HepG2 (cell line): ENCODE measurements around the gene POLR3K. TPM values are rescaled to one million over a fixed set of nuclear protein-coding genes. Genes with fewer than 3 reads are reported as not detected.
"Not testable (repeated sequence)": the region's sequence is repeated elsewhere in the genome, so short reads cannot be mapped to it uniquely, and the experiment has no call there.

Source experiments
- ATAC-seq: fragments of 200-7000 bp; cut with Tn5 transposase; 3 replicates; pipeline ENCODE4 v1.9.1; 2020; ENCODE audit warnings: mild to moderate bottlenecking, moderate library complexity
- BruUV-seq: library from RNA; stranded (reverse); fragments of 400-500 nt; replicated peaks from 2 replicates; lab custom pipeline; 2021; lab: Mats Ljungman, UMichigan
- CTCF ChIA-PET: fragments of 300-600 bp; formaldehyde crosslinking; extraction: SDS; loops from one replicate; lab custom pipeline; 2021; ENCODE audit warnings: low total read pairs, inconsistent platforms, low intra/inter-chr PET ratio; lab: Yijun Ruan, JAX
- POLR2A ChIA-PET: fragments of 350-600 bp; sonication (Branson Sonifier 250); formaldehyde crosslinking; loops from one replicate; lab custom pipeline; 2020; ENCODE audit warnings: antibody characterized with exemption, inconsistent platforms; lab: Yijun Ruan, JAX
- DNase-seq: peaks from one replicate; pipeline ENCODE4 v3.0.0-alpha.2; 2015; ENCODE audit warnings: low spot score
- FAIRE-seq: peaks from 3 replicates; lab custom pipeline; 2011; peaks lifted over from hg19 to GRCh38; lab: Jason Lieb, UNC
- H2AFZ ChIP-seq: one replicate; pipeline ENCODE4 v1.6.1; 2011; ENCODE audit warnings: low read length, inconsistent platforms
- H3K27ac ChIP-seq: fragments of 300-600 bp; 3 replicates; pipeline ENCODE4 v1.8.0; 2011; ENCODE audit warnings: mixed run types, mild to moderate bottlenecking, mixed read lengths, low read length, inconsistent platforms; ENCODE audit not compliant: insufficient read depth; ENCODE audit errors: extremely low read length
- H3K27me3 ChIP-seq, 2 experiments: fragments of 200-600 bp in 1 of 2; 2 replicates in 1 of 2; 3 replicates in 1 of 2; pipeline versions ENCODE4 v1.6.0 to v1.8.0; 2011; ENCODE audit warnings: low read length in 2 of 2, mild to moderate bottlenecking in 2 of 2, moderate library complexity in 2 of 2, inconsistent platforms in 1 of 2; ENCODE audit not compliant: insufficient read depth in 2 of 2, control insufficient read depth in 1 of 2
- H3K36me3 ChIP-seq, 2 experiments: fragments of 200-600 bp in 1 of 2; replicated peaks in 1 of 2; 2 replicates in 1 of 2; 3 replicates in 1 of 2; pipeline versions ENCODE4 v1.5.1 to v1.8.0; 2011; ENCODE audit warnings: low read length in 2 of 2, inconsistent platforms in 1 of 2; ENCODE audit not compliant: insufficient read depth in 2 of 2, control insufficient read depth in 1 of 2
- H3K4me1 ChIP-seq: 2 replicates; pipeline ENCODE4 v1.5.1; 2012; ENCODE audit warnings: low read length, inconsistent platforms; ENCODE audit not compliant: insufficient read depth
- H3K4me2 ChIP-seq: 2 replicates; pipeline ENCODE4 v1.6.0; 2011; ENCODE audit warnings: low read depth, low read length, inconsistent platforms
- H3K4me3 ChIP-seq, 3 experiments: fragments of 200-600 bp in 1 of 3; sonication (generic), shearing (Covaris generic) in 1 of 3; replicated peaks in 1 of 3; 2 replicates each; pipeline ENCODE4 v1.5.1; 2011 to 2016; ENCODE audit warnings: low read length in 3 of 3, inconsistent platforms in 2 of 3, low read depth in 2 of 3, mild to moderate bottlenecking in 2 of 3, control low read depth in 1 of 3, mixed read lengths in 1 of 3; ENCODE audit not compliant: insufficient read depth in 1 of 3
- H3K79me2 ChIP-seq: one replicate; pipeline ENCODE4 v1.6.1; 2011; ENCODE audit warnings: low read length, inconsistent platforms; ENCODE audit not compliant: insufficient read depth
- H3K9ac ChIP-seq: 2 replicates; pipeline ENCODE4 v1.6.0; 2011; ENCODE audit warnings: mild to moderate bottlenecking, low read depth, low read length, inconsistent platforms; ENCODE audit not compliant: insufficient read depth
- H3K9me3 ChIP-seq: 2 replicates; pipeline ENCODE4 v1.5.1; 2012; ENCODE audit warnings: mild to moderate bottlenecking, low read length
- H4K20me1 ChIP-seq: 2 replicates; pipeline ENCODE4 v1.6.0; 2011; ENCODE audit warnings: inconsistent platforms, mild to moderate bottlenecking, low read length, moderate library complexity; ENCODE audit not compliant: insufficient read depth
- FOSL2 ChIP-seq: sonication (generic); formaldehyde crosslinking; IDR thresholded peaks from 2 replicates; pipeline ENCODE4 v1.4.0; 2020; ENCODE audit warnings: missing genetic modification reagents
- ZNF3 ChIP-seq: IDR thresholded peaks from 2 replicates; pipeline ENCODE4 v1.7.0; 2017; ENCODE audit warnings: inconsistent platforms
- ZNF333 ChIP-seq: sonication (generic); formaldehyde crosslinking; IDR thresholded peaks from 2 replicates; pipeline ENCODE4 v1.4.0; 2020; ENCODE audit warnings: mild to moderate bottlenecking, missing genetic modification reagents, borderline replicate concordance
- ZNF510 ChIP-seq: sonication (generic); formaldehyde crosslinking; IDR thresholded peaks from 2 replicates; pipeline ENCODE4 v1.4.0; 2020; ENCODE audit warnings: low read depth, mild to moderate bottlenecking, missing genetic modification reagents
- ZNF615 ChIP-seq: sonication (generic); formaldehyde crosslinking; IDR thresholded peaks from 2 replicates; pipeline ENCODE4 v1.5.0; 2020; ENCODE audit warnings: mild to moderate bottlenecking, missing genetic modification reagents, borderline replicate concordance
- WGBS: methylation state at CpG from one replicate; pipeline ENCODE4 v1.1.6; 2017; ENCODE audit warnings: low lambda C conversion rate; 5-methylcytosine and 5-hydroxymethylcytosine counted together
- in situ Hi-C: cut with HindIII; loops from 2 replicates; pipeline ENCODE4 v1.10.0; 2017; ENCODE audit warnings: low pct_unique_long_range_greater_than_20kb; ENCODE audit not compliant: extremely low pct_ligation_motif_present
- intact Hi-C: fragments of 100-400 bp; cut with micrococcal nuclease; formaldehyde crosslinking; loops from one replicate; pipeline ENCODE4 v1.10.0; 2022; ENCODE audit not compliant: unreplicated experiment
- polyA plus RNA-seq, 8 experiments: library from polyadenylated mRNA; depleted of rRNA in 3 of 8; stranded (reverse) in 7 of 8; unstranded in 1 of 8; fragments of >200 nt; fragmentation: Illumina TruSeq in 4 of 8; extraction: Trizol in 4 of 8; gene quantifications; 2 replicates each; pipeline versions ENCODE4 v1.2.1 to v1.2.3, GENCODE V29; 2011 to 2016; ENCODE audit warnings: low read depth in 4 of 8, missing spikeins in 1 of 8, mixed read lengths in 1 of 8; ENCODE audit not compliant: insufficient read depth in 1 of 8
- total RNA-seq, 5 experiments: library from RNA; depleted of rRNA; stranded (reverse); fragments of >200 nt; fragmentation: Illumina TruSeq; extraction: Trizol; gene quantifications; 2 replicates each; pipeline ENCODE4 v1.2.3, GENCODE V29; 2016; ENCODE audit warnings: low read depth in 1 of 5
- TF ChIP-seq, protein P1 (sequence below): sonication (generic); IDR thresholded peaks from 2 replicates; pipeline ENCODE4 v1.6.1; 2016; ENCODE audit warnings: low read depth, borderline replicate concordance
- TF ChIP-seq, protein P2 (sequence below): sonication (generic); formaldehyde crosslinking; IDR thresholded peaks from 2 replicates; pipeline ENCODE4 v1.5.0; 2020; ENCODE audit warnings: missing genetic modification reagents, mild to moderate bottlenecking, borderline replicate concordance

POLR3K gene
- total and polyA plus RNA-seq, 2 of the 13 experiments (the other 11 are each of a cell fraction or from before 2014, with no cell fraction given), result 14.8 to 18.8 TPM

GRCh38 chr16:47234-47633 lies 6.2 kb downstream of the POLR3K start:
- POLR2A ChIA-PET, result no interaction called here
- no peak for DNase-seq
- Histone ChIP-seq H3K4me3 (no peak overlapping the region), H4K20me1 (no peaks in the 10 kb centered on the region), H3K9ac (no peak overlapping the region), H3K27me3 (no peaks in the 10 kb centered on the region), H3K9me3 (no peaks in the 10 kb centered on the region)
- BruUV-seq, result no TSS peak
- intact Hi-C loops, result no loop called here
- whole genome bisulfite sequencing, result 95% methylated on average over 7 of the region's 7 CpGs
- TF ChIP-seq ZNF510 (no peak), ZNF333 (CRISPR knock-in tag) (no peak), ZNF3 (CRISPR knock-in tag) (no peak), FOSL2 (CRISPR knock-in tag) (no peak), ZNF615 (CRISPR knock-in tag) (no peak)
- TF ChIP-seq, protein P1, sequence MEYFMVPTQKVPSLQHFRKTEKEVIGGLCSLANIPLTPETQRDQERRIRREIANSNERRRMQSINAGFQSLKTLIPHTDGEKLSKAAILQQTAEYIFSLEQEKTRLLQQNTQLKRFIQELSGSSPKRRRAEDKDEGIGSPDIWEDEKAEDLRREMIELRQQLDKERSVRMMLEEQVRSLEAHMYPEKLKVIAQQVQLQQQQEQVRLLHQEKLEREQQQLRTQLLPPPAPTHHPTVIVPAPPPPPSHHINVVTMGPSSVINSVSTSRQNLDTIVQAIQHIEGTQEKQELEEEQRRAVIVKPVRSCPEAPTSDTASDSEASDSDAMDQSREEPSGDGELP, result no peak
- TF ChIP-seq, protein P2, sequence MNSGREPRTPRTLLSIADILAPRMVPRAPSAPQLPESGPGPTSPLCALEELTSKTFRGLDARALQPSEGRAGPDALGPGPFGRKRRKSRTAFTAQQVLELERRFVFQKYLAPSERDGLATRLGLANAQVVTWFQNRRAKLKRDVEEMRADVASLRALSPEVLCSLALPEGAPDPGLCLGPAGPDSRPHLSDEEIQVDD, result no peak
- TF ChIP-seq, all 625 proteins: peak for 0
- Histone ChIP-seq H3K4me2 (no peak overlapping the region), H2AFZ (no peak overlapping the region), H3K4me1 (peaks cover 50% of the 10 kb centered on the region), H3K79me2 (peaks cover 6% of the 10 kb centered on the region), H3K36me3 (peaks cover 4 to 29% of the 10 kb centered on the region in 2 experiments; a peak in 3 of 5 replicates), H3K27ac (no peak overlapping the region)
- CTCF ChIA-PET, result no interaction called here
- no peak for ATAC-seq
- no peak for FAIRE-seq
- in situ Hi-C loops, result no loop called here

- H2AFZ ChIP-seq, H3K9me3 ChIP-seq, H3K9ac ChIP-seq, in situ Hi-C loops, BruUV-seq, H3K79me2 ChIP-seq, H3K27ac ChIP-seq, CTCF ChIA-PET, H3K4me2 ChIP-seq, H3K27me3 ChIP-seq, FAIRE-seq, ATAC-seq, DNase-seq, intact Hi-C loops, POLR2A ChIA-PET, H3K4me3 ChIP-seq, H4K20me1 ChIP-seq: not testable (repeated sequence)
- H3K36me3 ChIP-seq, result peaks cover 7 to 29% of the 10 kb centered on the region in 2 experiments; a peak in 3 of 5 replicates
- WGBS, result 96% methylated on average over 7 of the region's 7 CpGs
- H3K4me1 ChIP-seq, result peaks cover 42% of the 10 kb centered on the region
Observed at GRCh38 chr16:46510-46909, 6.9 kb downstream of the POLR3K start.
